ENCODE results near the gene SIAE.

SIAE gene

GRCh38 chr11:124678416-124678815 is 4.9 kb upstream of the SIAE start:
- H3K9me3 ChIP-seq (ENCODE audit: control insufficient read depth, insufficient read depth, low read length): peaks cover 8% of the 10 kb centered on the region; the same call in 1 of the 2 replicates
- H3K4me1 ChIP-seq (ENCODE audit: control insufficient read depth, low read length): peaks cover 8% of the 10 kb centered on the region
- no peaks in the 10 kb centered on the region for H3F3A ChIP-seq (ENCODE audit: control insufficient read depth, insufficient read depth)
- no peaks in the 10 kb centered on the region for H4K20me1 ChIP-seq (ENCODE audit: control insufficient read depth, insufficient read depth, low read depth, low read length)
- H3K27ac ChIP-seq (ENCODE audit: low read depth, low read length): no peak overlapping the region
- H3K4me3 ChIP-seq (ENCODE audit: low read length): no peak overlapping the region
- H3K4me2 ChIP-seq (ENCODE audit: low read length): no peak overlapping the region
- TF ChIP-seq CTCF (IDR thresholded peaks at IDR 0.05; ENCODE audit: low read depth, low read length, poor library complexity, severe bottlenecking): no peak
- no peak for TF ChIP-seq EZH2phosphoT487 (IDR thresholded peaks at IDR 0.05; ENCODE audit: borderline replicate concordance, low read length)
- H3K9me2 ChIP-seq (replicated peaks; ENCODE audit: control insufficient read depth, low read length): no peaks in the 10 kb centered on the region
- H3K36me3 ChIP-seq (ENCODE audit: control insufficient read depth, low read length): no peaks in the 10 kb centered on the region
- no peaks in the 10 kb centered on the region for H3K27me3 ChIP-seq (ENCODE audit: control insufficient read depth, low read length)
- H3K79me2 ChIP-seq (ENCODE audit: control insufficient read depth, low read length): no peaks in the 10 kb centered on the region

GRCh38 chr11:124676386-124676785 is 2.8 kb upstream of the SIAE start:
- no peak overlapping the region for H3K4me2 ChIP-seq (ENCODE audit: low read length)
- H4K20me1 ChIP-seq (ENCODE audit: control insufficient read depth, insufficient read depth, low read depth, low read length): no peaks in the 10 kb centered on the region
- no peak for TF ChIP-seq EZH2phosphoT487 (IDR thresholded peaks at IDR 0.05; ENCODE audit: borderline replicate concordance, low read length)
- TF ChIP-seq CTCF (IDR thresholded peaks at IDR 0.05; ENCODE audit: low read depth, low read length, poor library complexity, severe bottlenecking): no peak
- H3K79me2 ChIP-seq (ENCODE audit: control insufficient read depth, low read length): peaks cover 12% of the 10 kb centered on the region
- no peaks in the 10 kb centered on the region for H3K9me2 ChIP-seq (replicated peaks; ENCODE audit: control insufficient read depth, low read length)
- H3K9me3 ChIP-seq (ENCODE audit: control insufficient read depth, insufficient read depth, low read length): no peaks in the 10 kb centered on the region
- no peak overlapping the region for H3K27ac ChIP-seq (ENCODE audit: low read depth, low read length)
- 0 out of 2 replicates have a peak, but pooled peaks cover 3% of the 10 kb centered on the region for H3F3A ChIP-seq (ENCODE audit: control insufficient read depth, insufficient read depth)
- no peak overlapping the region for H3K4me3 ChIP-seq (ENCODE audit: low read length)
- H3K4me1 ChIP-seq (ENCODE audit: control insufficient read depth, low read length): peaks cover 20% of the 10 kb centered on the region
- H3K36me3 ChIP-seq (ENCODE audit: control insufficient read depth, low read length): no peaks in the 10 kb centered on the region
- no peaks in the 10 kb centered on the region for H3K27me3 ChIP-seq (ENCODE audit: control insufficient read depth, low read length)

GRCh38 chr11:124674571-124674970 is 1.0 kb upstream of the SIAE start:
- Histone ChIP-seq H3K9me3 (ENCODE audit: control insufficient read depth, insufficient read depth, low read length) (no peaks in the 10 kb centered on the region), H3K27me3 (ENCODE audit: control insufficient read depth, low read length) (no peaks in the 10 kb centered on the region), H3K4me3 (ENCODE audit: low read length) (peak overlapping the region; percentile 84), H4K20me1 (ENCODE audit: control insufficient read depth, insufficient read depth, low read depth, low read length) (no peaks in the 10 kb centered on the region), H3F3A (ENCODE audit: control insufficient read depth, insufficient read depth) (0 out of 2 replicates have a peak, but pooled peaks cover 10% of the 10 kb centered on the region), H3K9me2 (replicated peaks; ENCODE audit: control insufficient read depth, low read length) (no peaks in the 10 kb centered on the region), H3K4me2 (ENCODE audit: low read length) (peak overlapping the region; percentile 87), H3K27ac (ENCODE audit: low read depth, low read length) (no peak overlapping the region), H3K36me3 (ENCODE audit: control insufficient read depth, low read length) (no peaks in the 10 kb centered on the region), H3K4me1 (ENCODE audit: control insufficient read depth, low read length) (peaks cover 38% of the 10 kb centered on the region), H3K79me2 (ENCODE audit: control insufficient read depth, low read length) (peaks cover 12% of the 10 kb centered on the region)
- TF ChIP-seq EZH2phosphoT487 (IDR thresholded peaks at IDR 0.05; ENCODE audit: borderline replicate concordance, low read length): no peak
- TF ChIP-seq CTCF (IDR thresholded peaks at IDR 0.05; ENCODE audit: low read depth, low read length, poor library complexity, severe bottlenecking): no peak
